GM10266 (cell line): Measurements from ENCODE around the gene FSTL5.

Experiments used
- DNase-seq: peaks from one replicate; pipeline ENCODE4 v3.0.0; 2012; ENCODE audit errors: extremely low spot score
- TF ChIP-seq, protein P1 (sequence below): IDR thresholded peaks from 2 replicates; pipeline ENCODE4 v1.5.1; 2012; ENCODE audit warnings: mild to moderate bottlenecking, low read depth; ENCODE audit not compliant: control insufficient read depth, insufficient read depth; ENCODE audit errors: missing control alignments

The FSTL5 gene

DNA sequence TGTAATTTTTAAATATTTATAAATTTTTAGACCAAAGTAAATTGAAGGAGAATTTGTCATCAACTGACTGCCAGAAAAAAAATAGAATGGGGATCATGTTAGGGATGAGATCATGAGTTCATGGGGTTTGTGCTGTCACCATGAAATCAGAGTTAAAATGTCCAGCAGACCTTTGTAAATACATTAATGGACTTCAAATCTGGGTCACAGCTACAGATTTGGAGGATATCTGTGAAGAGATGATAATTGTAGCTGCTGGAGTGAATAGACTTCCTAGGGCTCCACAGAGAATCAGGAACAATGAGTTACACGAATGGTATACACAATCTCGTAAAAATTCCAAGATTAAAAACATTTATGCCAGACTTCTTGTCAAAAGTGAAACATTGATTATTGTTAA is 6.6 kb downstream of the FSTL5 start:
- TF ChIP-seq, protein P1, sequence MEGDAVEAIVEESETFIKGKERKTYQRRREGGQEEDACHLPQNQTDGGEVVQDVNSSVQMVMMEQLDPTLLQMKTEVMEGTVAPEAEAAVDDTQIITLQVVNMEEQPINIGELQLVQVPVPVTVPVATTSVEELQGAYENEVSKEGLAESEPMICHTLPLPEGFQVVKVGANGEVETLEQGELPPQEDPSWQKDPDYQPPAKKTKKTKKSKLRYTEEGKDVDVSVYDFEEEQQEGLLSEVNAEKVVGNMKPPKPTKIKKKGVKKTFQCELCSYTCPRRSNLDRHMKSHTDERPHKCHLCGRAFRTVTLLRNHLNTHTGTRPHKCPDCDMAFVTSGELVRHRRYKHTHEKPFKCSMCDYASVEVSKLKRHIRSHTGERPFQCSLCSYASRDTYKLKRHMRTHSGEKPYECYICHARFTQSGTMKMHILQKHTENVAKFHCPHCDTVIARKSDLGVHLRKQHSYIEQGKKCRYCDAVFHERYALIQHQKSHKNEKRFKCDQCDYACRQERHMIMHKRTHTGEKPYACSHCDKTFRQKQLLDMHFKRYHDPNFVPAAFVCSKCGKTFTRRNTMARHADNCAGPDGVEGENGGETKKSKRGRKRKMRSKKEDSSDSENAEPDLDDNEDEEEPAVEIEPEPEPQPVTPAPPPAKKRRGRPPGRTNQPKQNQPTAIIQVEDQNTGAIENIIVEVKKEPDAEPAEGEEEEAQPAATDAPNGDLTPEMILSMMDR = no peak
- DNase-seq = no peak

DNA sequence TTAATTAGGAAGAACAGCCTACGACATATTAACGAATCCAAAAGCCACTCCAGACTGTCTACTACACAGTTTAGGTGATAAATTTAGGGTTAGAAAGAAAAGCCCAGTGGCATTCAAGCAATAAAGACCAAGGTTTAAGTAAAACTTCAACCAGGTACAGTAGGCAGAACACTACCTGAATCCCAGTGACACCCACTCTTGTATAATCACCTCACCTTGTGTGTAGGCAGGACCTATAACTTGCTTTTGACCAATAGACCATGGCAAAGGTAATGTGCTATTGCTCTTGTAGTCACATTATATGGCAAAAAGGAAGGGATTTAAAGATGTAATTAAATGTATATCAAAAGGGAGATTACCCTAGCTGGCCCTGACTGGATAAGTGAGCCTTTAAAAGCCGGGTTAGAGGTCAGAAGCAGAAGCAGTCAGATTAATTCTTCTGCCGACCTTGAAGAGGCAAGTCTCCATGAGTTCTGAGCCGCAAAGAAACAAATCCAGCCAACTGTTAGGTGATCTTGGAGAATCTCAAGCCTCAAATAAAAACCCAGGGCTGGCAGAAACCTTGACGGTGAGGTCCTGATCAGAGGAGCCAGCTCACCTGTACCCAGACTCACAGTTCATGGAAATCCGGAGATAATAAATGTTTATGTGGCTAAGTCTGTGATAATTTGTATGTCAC is 8.8 kb downstream of the FSTL5 start:
- no peak for DNase-seq
- TF ChIP-seq, protein P1 = no peak

DNA sequence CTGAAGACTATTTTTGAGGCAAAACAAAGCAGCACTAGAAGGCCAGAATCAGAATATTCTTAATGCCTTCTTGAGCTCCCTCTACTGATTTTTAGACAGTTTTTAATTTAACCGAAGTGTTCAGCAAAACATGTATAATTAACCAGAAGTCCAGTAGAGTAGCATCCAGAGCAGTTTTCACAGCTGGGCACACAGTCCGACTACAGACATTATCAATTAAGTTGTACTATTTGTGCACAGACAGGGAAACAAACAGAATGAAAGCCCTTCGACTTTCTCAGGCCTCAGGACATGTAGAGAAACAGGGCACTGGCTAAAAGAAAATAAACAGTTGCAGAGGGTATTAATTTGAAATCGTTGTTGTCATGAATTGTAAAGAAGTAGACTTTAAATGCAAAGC is 11.9 kb downstream of the FSTL5 start:
- TF ChIP-seq, protein P1 = no peak
- no peak for DNase-seq

DNA sequence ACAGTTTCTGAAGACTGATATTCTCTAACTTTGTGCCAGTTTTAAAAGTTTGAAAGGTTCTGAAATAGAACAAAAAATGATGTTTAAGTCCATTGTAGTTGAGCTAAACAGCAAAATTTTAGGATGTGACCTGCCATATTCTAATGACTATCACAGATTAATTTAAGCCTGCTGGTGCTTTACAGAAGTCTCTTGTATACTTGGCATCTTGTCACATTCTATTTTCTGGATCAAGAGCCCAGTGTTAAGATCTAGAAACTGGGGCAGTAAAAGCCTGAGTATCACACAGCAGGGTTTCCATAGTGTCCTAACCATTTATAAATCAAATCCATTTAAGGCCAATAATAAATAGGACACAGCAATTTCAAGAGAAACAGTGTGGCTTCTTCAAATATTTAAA is 12.4 kb downstream of the FSTL5 start:
- no peak for DNase-seq
- TF ChIP-seq, protein P1 = no peak

GRCh38 chr4:162149644-162150043 is 14.2 kb downstream of the FSTL5 start:
- DNase-seq = no peak
- TF ChIP-seq, protein P1 = no peak

DNA sequence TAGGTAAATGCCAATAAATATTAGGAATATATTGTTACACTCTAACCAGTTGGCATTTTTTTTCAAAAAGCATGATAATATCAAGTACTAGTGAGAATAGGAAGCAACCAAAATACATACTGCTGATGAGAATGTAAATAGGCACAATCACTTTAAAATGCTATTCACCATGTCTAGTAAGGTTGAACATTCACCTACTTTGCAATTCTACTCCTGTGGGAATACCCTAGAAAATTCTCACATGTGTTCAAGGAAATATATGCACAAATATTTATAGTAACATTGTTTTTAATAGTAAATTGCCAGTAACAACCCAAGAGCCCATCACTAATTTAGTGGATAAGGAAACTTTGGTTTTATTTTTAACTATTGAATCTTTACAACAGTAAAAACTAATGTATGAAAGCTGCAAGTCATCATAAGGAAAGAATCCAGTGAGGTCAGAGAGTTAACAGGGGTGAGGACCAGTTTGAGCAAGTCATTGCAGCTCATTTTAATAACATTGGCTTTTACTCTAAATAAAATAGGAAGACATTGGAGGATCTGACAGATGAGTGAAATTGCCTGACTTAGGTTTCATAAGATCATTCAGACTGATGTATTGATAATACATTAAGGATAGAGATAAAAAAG is 23.6 kb downstream of the FSTL5 start:
- DNase-seq = no peak
- TF ChIP-seq, protein P1 = no peak

DNA sequence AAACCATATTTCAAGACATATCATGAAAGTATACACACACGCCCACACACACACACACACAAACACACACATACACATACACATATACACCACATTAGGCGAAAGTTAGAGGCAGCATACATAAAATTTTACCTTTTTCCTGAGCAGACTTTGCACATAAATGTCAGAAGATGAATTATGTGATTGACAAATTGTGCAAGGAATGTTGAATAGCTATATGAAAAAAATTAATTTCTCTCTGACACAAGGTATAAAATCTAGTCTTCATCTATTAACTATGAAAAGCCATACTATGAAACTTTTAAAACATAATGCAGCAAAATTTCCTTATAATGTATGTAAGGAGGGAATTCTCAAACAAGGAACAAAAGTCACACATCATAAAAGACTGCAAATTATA is 24.4 kb downstream of the FSTL5 start:
- TF ChIP-seq, protein P1 = no peak
- DNase-seq = no peak
